Measurements from ENCODE around the gene DDX23. TPM values are rescaled to one million over a fixed set of nuclear protein-coding genes. Genes with fewer than 3 reads are reported as not detected.

DDX23 gene
- total and polyA plus RNA-seq, 12 donors: 17.0 to 44.7 (median 30.8) TPM

DNA sequence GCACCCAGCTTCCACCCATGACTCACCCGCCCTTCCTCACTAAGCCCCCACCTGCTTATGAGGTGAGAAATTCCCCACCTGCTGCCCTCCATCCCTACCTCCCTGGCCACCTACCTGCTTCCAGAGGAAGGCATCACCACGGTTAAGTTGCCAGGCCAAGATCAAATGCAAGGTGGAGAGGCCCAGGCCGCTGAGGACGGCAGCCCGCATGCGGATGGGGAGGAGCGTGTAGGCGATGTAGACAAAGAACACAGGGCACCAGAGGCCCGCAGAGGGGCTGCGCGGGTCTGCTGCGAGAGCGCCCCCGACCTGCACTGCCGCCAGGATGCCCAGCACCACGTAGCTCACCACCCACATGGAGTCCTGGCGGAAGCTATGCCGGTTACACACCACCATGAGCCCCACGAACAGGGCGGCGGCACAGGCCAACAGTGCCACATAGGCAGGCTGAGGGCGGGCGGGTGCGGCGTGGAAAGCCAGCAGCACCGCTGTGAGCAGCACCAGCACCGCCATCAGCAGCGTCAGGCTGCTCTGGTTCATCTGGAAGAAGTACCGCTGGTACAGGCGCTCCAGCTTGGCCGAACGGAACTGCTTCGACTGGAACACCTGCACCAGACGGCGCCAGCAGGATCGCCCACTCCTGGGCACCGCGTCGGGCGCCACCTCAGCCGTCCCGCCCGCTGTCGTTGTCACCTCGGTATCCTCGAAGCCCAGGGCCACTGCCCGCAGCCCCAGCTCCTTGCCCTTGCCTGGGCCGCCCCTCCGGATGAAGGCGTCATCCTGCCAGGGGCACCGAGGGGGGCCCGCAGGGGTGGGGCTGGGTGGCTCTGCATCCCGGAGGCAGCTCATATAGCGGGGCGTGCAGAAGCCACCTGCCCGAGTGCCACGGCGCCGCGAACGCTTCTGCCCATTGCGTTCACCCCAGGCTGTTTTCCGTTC is 69.2 kb downstream of the DDX23 start:
- Histone ChIP-seq H3K4me3 (no peak overlapping the region), H3K27ac (peak overlapping the region in 7 of 10 donors; percentile 78 to 99 (median 97)), H3K36me3 (peaks cover 0 to 23% (median 4%) of the 10 kb centered on the region in 9 donors), H3K27me3 (peaks cover 0 to 6% (median 0%) of the 10 kb centered on the region in 7 donors), H3K4me1 (peaks cover 33 to 98% (median 94%) of the 10 kb centered on the region in 9 donors), H3K9me3 (no peaks in the 10 kb centered on the region)
- ATAC-seq (no peak), DNase-seq (no peak)
- WGBS, 2 donors: 69 to 83% methylated on average over 60 to 63 of the region's 63 CpGs
- TF ChIP-seq, protein P1, sequence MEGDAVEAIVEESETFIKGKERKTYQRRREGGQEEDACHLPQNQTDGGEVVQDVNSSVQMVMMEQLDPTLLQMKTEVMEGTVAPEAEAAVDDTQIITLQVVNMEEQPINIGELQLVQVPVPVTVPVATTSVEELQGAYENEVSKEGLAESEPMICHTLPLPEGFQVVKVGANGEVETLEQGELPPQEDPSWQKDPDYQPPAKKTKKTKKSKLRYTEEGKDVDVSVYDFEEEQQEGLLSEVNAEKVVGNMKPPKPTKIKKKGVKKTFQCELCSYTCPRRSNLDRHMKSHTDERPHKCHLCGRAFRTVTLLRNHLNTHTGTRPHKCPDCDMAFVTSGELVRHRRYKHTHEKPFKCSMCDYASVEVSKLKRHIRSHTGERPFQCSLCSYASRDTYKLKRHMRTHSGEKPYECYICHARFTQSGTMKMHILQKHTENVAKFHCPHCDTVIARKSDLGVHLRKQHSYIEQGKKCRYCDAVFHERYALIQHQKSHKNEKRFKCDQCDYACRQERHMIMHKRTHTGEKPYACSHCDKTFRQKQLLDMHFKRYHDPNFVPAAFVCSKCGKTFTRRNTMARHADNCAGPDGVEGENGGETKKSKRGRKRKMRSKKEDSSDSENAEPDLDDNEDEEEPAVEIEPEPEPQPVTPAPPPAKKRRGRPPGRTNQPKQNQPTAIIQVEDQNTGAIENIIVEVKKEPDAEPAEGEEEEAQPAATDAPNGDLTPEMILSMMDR (IDR thresholded peaks at IDR 0.05): no peak
- intact Hi-C loops (cut with DNase I): no loop called here

- intact Hi-C loops (cut with DNase I): no loop called here
- H3K27ac ChIP-seq: peak overlapping the region in 9 of 10 donors; percentile 59 to 99 (median 97)
- no peaks in the 10 kb centered on the region for H3K27me3 ChIP-seq
- H3K36me3 ChIP-seq: peaks cover 0 to 31% (median 9%) of the 10 kb centered on the region in 9 donors
- DNase-seq: no peak
- H3K4me1 ChIP-seq: peaks cover 33 to 98% (median 90%) of the 10 kb centered on the region in 9 donors
- peak overlapping the region in 1 of 10 donors; percentile 13 for H3K4me3 ChIP-seq
- TF ChIP-seq, protein P1 (IDR thresholded peaks at IDR 0.05): no peak
- H3K9me3 ChIP-seq: no peaks in the 10 kb centered on the region
- 43 to 63% methylated on average over 9 of the region's 9 CpGs for WGBS, 2 donors
- ATAC-seq: no peak
Measured at GRCh38 chr12:48781750-48782456, 70.1 kb downstream of the DDX23 start.

GRCh38 chr12:48780381-48781025 is 71.5 kb downstream of the DDX23 start:
- no peaks in the 10 kb centered on the region for H3K9me3 ChIP-seq
- 54 to 66% methylated on average over 11 of the region's 11 CpGs for WGBS, 2 donors
- peaks cover 0 to 45% (median 18%) of the 10 kb centered on the region in 9 donors for H3K36me3 ChIP-seq
- ATAC-seq (peak in 7 of 8 donors; percentile 4 to 35 (median 15)), DNase-seq (peak in 1 of 2 donors; percentile 46)
- no peaks in the 10 kb centered on the region for H3K27me3 ChIP-seq
- TF ChIP-seq, protein P1 (IDR thresholded peaks at IDR 0.05): no peak
- H3K27ac ChIP-seq: peak overlapping the region; percentile 78 to 99 (median 94)
- peak overlapping the region in 2 of 10 donors; percentile 6 to 15 for H3K4me3 ChIP-seq
- H3K4me1 ChIP-seq: peaks cover 26 to 96% (median 82%) of the 10 kb centered on the region in 9 donors
- intact Hi-C loops (cut with DNase I): no loop called here

DNA sequence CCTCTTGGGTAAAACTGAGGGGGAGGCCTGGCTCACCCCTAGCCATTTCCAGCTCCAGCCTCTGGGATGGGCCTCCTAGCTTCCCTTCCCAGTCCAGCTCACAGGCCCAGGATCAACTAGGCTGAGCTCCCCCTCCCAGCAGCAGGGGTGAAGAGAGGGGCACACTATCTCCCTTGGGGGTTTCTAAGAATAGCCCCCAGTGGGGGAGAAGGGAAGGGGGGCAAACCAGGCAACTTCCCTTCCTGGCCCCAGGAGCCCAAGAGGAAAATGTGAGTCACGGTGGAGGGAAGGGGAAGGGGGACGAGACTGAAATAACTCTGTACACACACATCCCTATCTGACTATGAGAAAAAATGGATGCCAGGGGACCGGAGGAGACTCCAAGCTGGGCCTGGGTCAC is 72.1 kb downstream of the DDX23 start:
- H3K36me3 ChIP-seq: peaks cover 0 to 51% (median 25%) of the 10 kb centered on the region in 9 donors
- peak; percentile 77 to 85 (median 82) for ATAC-seq
- peaks cover 26 to 89% (median 76%) of the 10 kb centered on the region in 9 donors for H3K4me1 ChIP-seq
- H3K4me3 ChIP-seq: peak overlapping the region in 3 of 10 donors; percentile 5 to 18 (median 15)
- TF ChIP-seq, protein P1 (IDR thresholded peaks at IDR 0.05): no peak
- H3K27me3 ChIP-seq: no peaks in the 10 kb centered on the region
- peak overlapping the region; percentile 78 to 99 (median 94) for H3K27ac ChIP-seq
- peak; percentile 70 to 90 for DNase-seq
- intact Hi-C loops (cut with DNase I): no loop called here
- no peaks in the 10 kb centered on the region for H3K9me3 ChIP-seq
- WGBS, 2 donors: 2 to 5% methylated on average over 3 of the region's 3 CpGs

Data from heart right ventricle (tissue), 16 donors.